ENCODE results near the gene FAM114A2. TPM values are rescaled to one million over a fixed set of nuclear protein-coding genes. Genes with fewer than 3 reads are reported as not detected.
"Not testable (repeated sequence)": the region's sequence is repeated elsewhere in the genome, so short reads cannot be mapped to it uniquely, and the experiment has no call there.

FAM114A2 gene
- total RNA-seq, 1 donor from 2014 or later = 5.5 TPM

- H3K4me3 ChIP-seq (ENCODE audit: low read depth, low read length) = peak overlapping the region; percentile 69
- TF ChIP-seq CTCF (conservative IDR thresholded peaks at IDR 0.05; ENCODE audit: low read depth, low read length) = no peak
- DNase-seq (ENCODE audit: low read depth) = no peak
These were observed 426 bp downstream of the FAM114A2 start for GRCh38 chr5:154038261-154038706.

GRCh38 chr5:154034944-154035343, 3.8 kb downstream of the FAM114A2 start:
- H3K4me3 ChIP-seq (ENCODE audit: low read depth, low read length) = no peak overlapping the region
- no peak for TF ChIP-seq CTCF (conservative IDR thresholded peaks at IDR 0.05; ENCODE audit: low read depth, low read length)
- no peak for DNase-seq (ENCODE audit: low read depth)

- no peak overlapping the region for H3K4me3 ChIP-seq (ENCODE audit: low read depth, low read length)
- no peak for DNase-seq (ENCODE audit: low read depth)
- no peak for TF ChIP-seq CTCF (conservative IDR thresholded peaks at IDR 0.05; ENCODE audit: low read depth, low read length)
These were observed 6.7 kb downstream of the FAM114A2 start for GRCh38 chr5:154031937-154032489.

GRCh38 chr5:154025951-154026350, 12.8 kb downstream of the FAM114A2 start:
- DNase-seq (ENCODE audit: low read depth) = no peak
- no peak overlapping the region for H3K4me3 ChIP-seq (ENCODE audit: low read depth, low read length)
- no peak for TF ChIP-seq CTCF (conservative IDR thresholded peaks at IDR 0.05; ENCODE audit: low read depth, low read length)

- not testable (repeated sequence) for H3K4me3 ChIP-seq (ENCODE audit: low read depth, low read length); DNase-seq (ENCODE audit: low read depth)
These were observed 19.8 kb downstream of the FAM114A2 start for GRCh38 chr5:154018919-154019318.

GRCh38 chr5:154015071-154015693, 23.5 kb downstream of the FAM114A2 start:
- H3K4me3 ChIP-seq (ENCODE audit: low read depth, low read length) = no peak overlapping the region
- no peak for TF ChIP-seq CTCF (conservative IDR thresholded peaks at IDR 0.05; ENCODE audit: low read depth, low read length)
- no peak for DNase-seq (ENCODE audit: low read depth)

GRCh38 chr5:154010660-154011059, 28.1 kb downstream of the FAM114A2 start:
- DNase-seq (ENCODE audit: low read depth) = no peak
- no peak for TF ChIP-seq CTCF (conservative IDR thresholded peaks at IDR 0.05; ENCODE audit: low read depth, low read length)
- H3K4me3 ChIP-seq (ENCODE audit: low read depth, low read length) = no peak overlapping the region

Measured in epithelial cell of proximal tubule (primary cell).